HEK293 (cell line): ENCODE data around the gene PBX2.
A peak's percentile ranks its signal among the peaks of the same experiment; 100 is the strongest.

ENCODE experiments used
- ATF2 ChIP-seq: fragments of 450-650 bp; formaldehyde crosslinking; IDR thresholded peaks from 2 replicates; pipeline ENCODE4 v1.5.1; 2016; ENCODE audit warnings: missing biosample characterization, missing genetic modification characterization, low read depth
- EGR2 ChIP-seq: fragments of 450-650 bp; formaldehyde crosslinking; IDR thresholded peaks from 2 replicates; pipeline ENCODE4 v1.5.1; 2016; ENCODE audit warnings: low read depth, missing biosample characterization, missing genetic modification characterization
- GFI1B ChIP-seq: fragments of 450-650 bp; formaldehyde crosslinking; IDR thresholded peaks from 2 replicates; pipeline ENCODE4 v1.5.1; 2016; ENCODE audit warnings: missing biosample characterization, missing genetic modification characterization
- INSM2 ChIP-seq: fragments of 450-650 bp; formaldehyde crosslinking; IDR thresholded peaks from 2 replicates; pipeline ENCODE4 v1.5.1; 2016; ENCODE audit warnings: missing biosample characterization, missing genetic modification characterization
- KLF1 ChIP-seq: fragments of 450-650 bp; formaldehyde crosslinking; IDR thresholded peaks from 2 replicates; pipeline ENCODE4 v1.5.1; 2016; ENCODE audit warnings: missing biosample characterization, missing genetic modification characterization
- KLF8 ChIP-seq: fragments of 450-650 bp; formaldehyde crosslinking; IDR thresholded peaks from 2 replicates; pipeline ENCODE4 v1.5.1; 2016; ENCODE audit warnings: missing biosample characterization, missing genetic modification characterization
- OSR2 ChIP-seq: fragments of 450-650 bp; formaldehyde crosslinking; IDR thresholded peaks from 2 replicates; pipeline ENCODE4 v1.5.1; 2016; ENCODE audit warnings: missing biosample characterization, missing genetic modification characterization
- OVOL3 ChIP-seq: fragments of 450-650 bp; formaldehyde crosslinking; IDR thresholded peaks from 2 replicates; pipeline ENCODE4 v1.5.1; 2016; ENCODE audit warnings: missing biosample characterization, missing genetic modification characterization
- REPIN1 ChIP-seq: fragments of 450-650 bp; formaldehyde crosslinking; IDR thresholded peaks from 2 replicates; pipeline ENCODE4 v1.5.1; 2017; ENCODE audit warnings: missing biosample characterization, missing genetic modification characterization, low read depth
- SP3 ChIP-seq: fragments of 450-650 bp; formaldehyde crosslinking; IDR thresholded peaks from 2 replicates; pipeline ENCODE4 v1.5.1; 2016; ENCODE audit warnings: missing biosample characterization, missing genetic modification characterization
- TRIM28 ChIP-seq: IDR thresholded peaks from 2 replicates; pipeline ENCODE4 v1.6.1; 2011; ENCODE audit warnings: low read length, control low read depth, borderline replicate concordance
- YY1 ChIP-seq: fragments of 450-650 bp; formaldehyde crosslinking; IDR thresholded peaks from 2 replicates; pipeline ENCODE4 v1.5.1; 2018; ENCODE audit warnings: missing biosample characterization, missing genetic modification characterization
- ZBTB49 ChIP-seq: fragments of 450-650 bp; formaldehyde crosslinking; IDR thresholded peaks from 2 replicates; pipeline ENCODE4 v1.5.1; 2016; ENCODE audit warnings: missing biosample characterization, missing genetic modification characterization, low read depth
- ZFHX2 ChIP-seq: fragments of 450-650 bp; formaldehyde crosslinking; conservative IDR thresholded peaks from 2 replicates; pipeline ENCODE4 v1.5.1; 2016; ENCODE audit warnings: missing biosample characterization, missing genetic modification characterization
- ZNF10 ChIP-seq: fragments of 450-650 bp; formaldehyde crosslinking; IDR thresholded peaks from 2 replicates; pipeline ENCODE4 v1.5.1; 2017; ENCODE audit warnings: missing biosample characterization, missing genetic modification characterization
- ZNF175 ChIP-seq: fragments of 450-650 bp; formaldehyde crosslinking; IDR thresholded peaks from 2 replicates; pipeline ENCODE4 v1.5.1; 2016; ENCODE audit warnings: missing biosample characterization, missing genetic modification characterization
- ZNF274 ChIP-seq, 2 experiments: fragments of 200-500 bp in 1 of 2; fragments of 450-650 bp in 1 of 2; sonication (Bioruptor generic) in 1 of 2; formaldehyde crosslinking in 1 of 2; IDR thresholded peaks; 2 replicates each; pipeline versions ENCODE4 v1.5.1 to v1.6.1; 2014 to 2016; ENCODE audit warnings: borderline replicate concordance in 1 of 2, inconsistent platforms in 1 of 2, low read length in 1 of 2, missing biosample characterization in 1 of 2, missing genetic modification characterization in 1 of 2
- ZNF292 ChIP-seq: fragments of 450-650 bp; formaldehyde crosslinking; IDR thresholded peaks from 2 replicates; pipeline ENCODE4 v1.5.1; 2016; ENCODE audit warnings: low read depth, missing biosample characterization, missing genetic modification characterization, borderline replicate concordance
- ZNF324 ChIP-seq: fragments of 450-650 bp; formaldehyde crosslinking; IDR thresholded peaks from 2 replicates; pipeline ENCODE4 v1.5.1; 2016; ENCODE audit warnings: missing biosample characterization, missing genetic modification characterization
- ZNF362 ChIP-seq: fragments of 450-650 bp; formaldehyde crosslinking; IDR thresholded peaks from 2 replicates; pipeline ENCODE4 v1.5.1; 2016; ENCODE audit warnings: missing biosample characterization, missing genetic modification characterization
- ZNF473 ChIP-seq: fragments of 450-650 bp; formaldehyde crosslinking; IDR thresholded peaks from 2 replicates; pipeline ENCODE4 v1.5.1; 2017; ENCODE audit warnings: missing biosample characterization, missing genetic modification characterization
- ZNF488 ChIP-seq: fragments of 450-650 bp; formaldehyde crosslinking; IDR thresholded peaks from 2 replicates; pipeline ENCODE4 v1.5.1; 2016; ENCODE audit warnings: missing biosample characterization, missing genetic modification characterization
- ZNF549 ChIP-seq: fragments of 450-650 bp; IDR thresholded peaks from 2 replicates; pipeline ENCODE4 v1.5.1; 2018; ENCODE audit warnings: missing biosample characterization, missing genetic modification characterization, mild to moderate bottlenecking, inconsistent platforms, moderate library complexity
- ZNF560 ChIP-seq: fragments of 450-650 bp; formaldehyde crosslinking; IDR thresholded peaks from 2 replicates; pipeline ENCODE4 v1.5.1; 2017; ENCODE audit warnings: missing biosample characterization, missing genetic modification characterization, borderline replicate concordance
- ZNF596 ChIP-seq: fragments of 450-650 bp; IDR thresholded peaks from 2 replicates; pipeline ENCODE4 v1.5.0; 2018; ENCODE audit warnings: missing biosample characterization, mild to moderate bottlenecking, missing genetic modification characterization, moderate library complexity
- ZNF624 ChIP-seq: fragments of 450-650 bp; formaldehyde crosslinking; IDR thresholded peaks from 2 replicates; pipeline ENCODE4 v1.5.1; 2017; ENCODE audit warnings: missing biosample characterization, missing genetic modification characterization
- ZNF626 ChIP-seq: fragments of 450-650 bp; sonication (Bioruptor Pico); formaldehyde crosslinking; IDR thresholded peaks from 2 replicates; pipeline ENCODE4 v1.5.1; 2018; ENCODE audit warnings: missing biosample characterization, missing genetic modification characterization, inconsistent platforms
- ZNF658 ChIP-seq: fragments of 450-650 bp; formaldehyde crosslinking; IDR thresholded peaks from 2 replicates; pipeline ENCODE4; 2016; ENCODE audit warnings: missing biosample characterization, missing genetic modification characterization
- ZNF692 ChIP-seq: fragments of 450-650 bp; formaldehyde crosslinking; IDR thresholded peaks from 2 replicates; pipeline ENCODE4 v1.5.1; 2016; ENCODE audit warnings: missing biosample characterization, missing genetic modification characterization
- ZSCAN30 ChIP-seq: fragments of 450-650 bp; IDR thresholded peaks from 2 replicates; pipeline ENCODE4 v1.5.1; 2018; ENCODE audit warnings: missing biosample characterization, mild to moderate bottlenecking, missing genetic modification characterization, moderate library complexity

Gene PBX2

GRCh38 chr6:32153564-32154513 is 36.2 kb downstream of the PBX2 start, which contains the start of gene PPT2 (continued):
- no peak for TF ChIP-seq ATF2
- TF ChIP-seq ZNF692, result no peak; the same call in 1 of the 2 replicates
- no peak for TF ChIP-seq OVOL3
- TF ChIP-seq ZNF274 (IDR thresholded peaks at IDR 0.05; ENCODE audit: low read length), result no peak
- no peak for TF ChIP-seq ZNF274 (tag by site-specific recombination; IDR thresholded peaks at IDR 0.05; ENCODE audit: borderline replicate concordance)
- no peak for TF ChIP-seq TRIM28
- no peak for TF ChIP-seq ZNF624 (tag by site-specific recombination)
- TF ChIP-seq ZNF626 (tag by site-specific recombination), result no peak
- TF ChIP-seq ZNF488 (tag by site-specific recombination), result no peak
- TF ChIP-seq ZSCAN30, result peak; percentile 78
- TF ChIP-seq ZNF473 (tag by site-specific recombination), result no peak
- TF ChIP-seq ZNF560 (tag by site-specific recombination), result no peak
- 0 out of 2 replicates have a peak, but pooled peaks have one; percentile 18 for TF ChIP-seq REPIN1 (tag by site-specific recombination)
- 0 out of 2 replicates have a peak, but pooled peaks have one; percentile 17 for TF ChIP-seq YY1 (tag by site-specific recombination)
- no peak for TF ChIP-seq ZNF175 (tag by site-specific recombination)
- peak; percentile 74 for TF ChIP-seq KLF8
- peak; percentile 72 for TF ChIP-seq SP3 (tag by site-specific recombination)
- no peak for TF ChIP-seq ZNF549 (tag by site-specific recombination)
- no peak for TF ChIP-seq ZNF596
- no peak for TF ChIP-seq ZBTB49 (tag by site-specific recombination)
- no peak for TF ChIP-seq ZNF658
- TF ChIP-seq ZNF292 (tag by site-specific recombination), result no peak
- peak; percentile 27; the same call in 1 of the 2 replicates for TF ChIP-seq INSM2 (tag by site-specific recombination)
- peak; percentile 82 for TF ChIP-seq ZFHX2 (tag by site-specific recombination)
- TF ChIP-seq GFI1B (tag by site-specific recombination), result no peak
- peak; percentile 81 for TF ChIP-seq EGR2 (tag by site-specific recombination)
- TF ChIP-seq OSR2, result no peak
- TF ChIP-seq ZNF362 (tag by site-specific recombination), result no peak
- TF ChIP-seq ZNF324 (tag by site-specific recombination), result peak; percentile 50; the same call in 1 of the 2 replicates
- peak; percentile 96 for TF ChIP-seq KLF1
- TF ChIP-seq ZNF10 (tag by site-specific recombination), result no peak
